Ishikawa (cell line): Measurements from ENCODE around the gene SLC16A6.

Experiments used
- EP300 ChIP-seq: IDR thresholded peaks from 2 replicates; pipeline ENCODE4 v1.6.1; 2012; ENCODE audit warnings: borderline replicate concordance
- TAF1 ChIP-seq: IDR thresholded peaks from 2 replicates; pipeline ENCODE4 v1.6.1; 2012; ENCODE audit warnings: low read depth, mild to moderate bottlenecking
- TEAD4 ChIP-seq: IDR thresholded peaks from 2 replicates; pipeline ENCODE4 v1.6.1; 2012
- YY1 ChIP-seq: IDR thresholded peaks from 2 replicates; pipeline ENCODE4 v1.6.1; 2012; ENCODE audit warnings: low read depth

GRCh38 chr17:68318103-68318991 lies 27.4 kb upstream of the SLC16A6 start:
- TF ChIP-seq YY1 (no peak), TAF1 (no peak), TEAD4 (no peak), EP300 (no peak)
